Activated B cell treated with CpG ODN at 0.5 μM for 24 hours (primary cell): ENCODE measurements around the gene SLC6A3. TPM values are rescaled to one million over a fixed set of nuclear protein-coding genes. Genes with fewer than 3 reads are reported as not detected.

Source experiments
- ATAC-seq: fragments of 200-7000 bp; cut with Tn5 transposase; one replicate; pipeline ENCODE4 v1.10.0; 2021; ENCODE audit warnings: low read depth, mild to moderate bottlenecking, moderate library complexity
- CTCF ChIA-PET: fragments of 350-600 bp; sonication (Branson Sonifier 250); formaldehyde crosslinking; loops from one replicate; lab custom pipeline; 2021; ENCODE audit warnings: antibody characterized with exemption; lab: Charles Lee
- POLR2A ChIA-PET: fragments of 350-600 bp; sonication (Branson Sonifier 250); formaldehyde crosslinking; loops from one replicate; lab custom pipeline; 2021; ENCODE audit warnings: antibody characterized with exemption; lab: Charles Lee
- DNase-seq: peaks from one replicate; pipeline ENCODE4 v3.0.0; 2022
- H3K27ac Mint-ChIP-seq: one replicate; pipeline ENCODE4 v1.8.0; 2020; ENCODE audit warnings: mixed read lengths
- H3K27me3 Mint-ChIP-seq: one replicate; pipeline ENCODE4 v1.8.0; 2021; ENCODE audit warnings: mixed read lengths
- H3K36me3 Mint-ChIP-seq: one replicate; pipeline ENCODE4 v1.8.0; 2021; ENCODE audit warnings: low read depth, mixed read lengths
- H3K4me1 Mint-ChIP-seq: one replicate; pipeline ENCODE4 v1.8.0; 2021; ENCODE audit warnings: mixed read lengths
- H3K4me3 Mint-ChIP-seq: one replicate; pipeline ENCODE4 v1.8.0; 2020; ENCODE audit warnings: mild to moderate bottlenecking, mixed read lengths
- H3K9me3 Mint-ChIP-seq: one replicate; pipeline ENCODE4 v1.8.0; 2020; ENCODE audit warnings: mixed read lengths
- intact Hi-C: fragments of 100-400 bp; cut with micrococcal nuclease; formaldehyde crosslinking; loops from one replicate; pipeline ENCODE4 v1.15.1; 2024
- total RNA-seq: library from RNA; stranded (reverse); gene quantifications from 2 replicates; pipeline ENCODE4 v1.2.3, GENCODE V29; 2022
- TF ChIP-seq, protein P1 (sequence below): fragments of 200-600 bp; IDR thresholded peaks from one replicate; pipeline ENCODE4 v1.8.0; 2022; ENCODE audit warnings: antibody characterized with exemption, mild to moderate bottlenecking

The SLC6A3 gene
- total RNA-seq, 1 donor from 2014 or later = 2.0 TPM

DNA sequence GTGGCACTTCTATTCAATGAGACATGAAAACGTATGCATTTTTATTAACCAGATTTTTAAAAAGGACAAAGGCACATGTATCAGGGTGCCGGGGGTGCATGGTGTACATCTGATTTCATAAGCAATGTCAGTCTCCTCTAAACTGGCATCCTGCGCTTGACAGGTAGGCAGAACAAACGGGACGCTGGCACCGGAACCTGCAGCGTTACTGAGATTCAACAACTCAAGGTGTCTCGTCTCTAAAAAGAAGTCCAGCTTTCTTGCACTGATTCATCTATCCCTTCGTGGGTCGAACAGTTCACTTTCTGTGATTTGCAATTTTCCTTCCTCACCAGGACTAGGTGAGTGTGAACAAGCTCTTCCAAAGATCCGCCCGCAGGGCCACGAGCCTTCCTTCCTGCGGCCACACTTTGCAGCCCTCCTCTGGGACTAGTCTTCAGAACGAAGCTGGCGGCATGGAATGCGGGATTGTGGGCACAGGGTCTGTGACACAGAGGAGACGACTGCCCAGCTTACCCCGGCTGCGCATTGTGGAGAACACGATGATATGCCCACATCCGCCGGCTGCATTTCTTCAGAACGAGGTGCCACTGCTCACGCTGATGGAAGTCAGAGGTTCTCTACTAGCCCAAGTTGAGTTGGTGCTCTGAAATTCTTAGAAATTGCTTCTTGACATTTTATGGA is 7.2 kb downstream of the SLC6A3 start:
- ChIA-PET POLR2A (no interaction called here), CTCF (no interaction called here)
- DNase-seq (no peak), ATAC-seq (no peak)
- TF ChIP-seq, protein P1, sequence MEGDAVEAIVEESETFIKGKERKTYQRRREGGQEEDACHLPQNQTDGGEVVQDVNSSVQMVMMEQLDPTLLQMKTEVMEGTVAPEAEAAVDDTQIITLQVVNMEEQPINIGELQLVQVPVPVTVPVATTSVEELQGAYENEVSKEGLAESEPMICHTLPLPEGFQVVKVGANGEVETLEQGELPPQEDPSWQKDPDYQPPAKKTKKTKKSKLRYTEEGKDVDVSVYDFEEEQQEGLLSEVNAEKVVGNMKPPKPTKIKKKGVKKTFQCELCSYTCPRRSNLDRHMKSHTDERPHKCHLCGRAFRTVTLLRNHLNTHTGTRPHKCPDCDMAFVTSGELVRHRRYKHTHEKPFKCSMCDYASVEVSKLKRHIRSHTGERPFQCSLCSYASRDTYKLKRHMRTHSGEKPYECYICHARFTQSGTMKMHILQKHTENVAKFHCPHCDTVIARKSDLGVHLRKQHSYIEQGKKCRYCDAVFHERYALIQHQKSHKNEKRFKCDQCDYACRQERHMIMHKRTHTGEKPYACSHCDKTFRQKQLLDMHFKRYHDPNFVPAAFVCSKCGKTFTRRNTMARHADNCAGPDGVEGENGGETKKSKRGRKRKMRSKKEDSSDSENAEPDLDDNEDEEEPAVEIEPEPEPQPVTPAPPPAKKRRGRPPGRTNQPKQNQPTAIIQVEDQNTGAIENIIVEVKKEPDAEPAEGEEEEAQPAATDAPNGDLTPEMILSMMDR = no peak
- Mint-ChIP-seq H3K9me3 (peaks cover 7% of the 10 kb centered on the region), H3K27me3 (peaks cover 40% of the 10 kb centered on the region), H3K27ac (no peak overlapping the region), H3K4me3 (no peak overlapping the region), H3K36me3 (no peaks in the 10 kb centered on the region), H3K4me1 (no peaks in the 10 kb centered on the region)
- intact Hi-C loops = no loop called here

DNA sequence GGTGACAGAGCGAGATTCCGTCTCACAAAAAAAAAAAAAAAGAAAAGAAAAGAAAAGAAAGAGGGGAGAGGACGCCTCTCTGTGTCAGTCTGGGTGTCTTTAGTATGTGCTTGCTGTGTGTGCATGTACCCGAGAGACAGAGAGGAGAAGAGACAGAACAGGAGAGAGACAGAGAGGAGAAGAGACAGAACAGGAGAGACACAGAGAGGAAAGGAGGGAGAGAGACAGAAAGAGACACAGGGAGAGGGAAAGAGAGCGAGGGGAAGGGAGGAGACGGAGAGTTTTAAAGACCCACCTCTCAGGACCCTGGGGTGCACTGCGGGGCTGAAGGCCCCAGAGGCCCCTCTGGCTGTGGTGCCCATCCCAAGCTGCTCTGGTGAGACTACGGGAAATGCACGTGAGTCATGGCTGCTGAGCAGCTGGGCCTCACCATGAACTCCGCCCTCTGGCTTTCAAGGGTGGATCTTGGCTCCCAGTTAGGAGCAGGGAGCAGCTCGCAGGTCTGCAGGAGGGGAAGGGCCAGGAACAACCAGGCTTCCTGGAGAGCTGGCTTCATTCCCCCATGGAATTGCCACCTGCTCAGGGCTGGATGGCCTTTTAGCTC is 7.9 kb downstream of the SLC6A3 start:
- intact Hi-C loops = no loop called here
- Mint-ChIP-seq H3K36me3 (no peaks in the 10 kb centered on the region), H3K4me3 (no peak overlapping the region), H3K9me3 (peaks cover 7% of the 10 kb centered on the region), H3K4me1 (no peaks in the 10 kb centered on the region), H3K27ac (no peak overlapping the region), H3K27me3 (peaks cover 33% of the 10 kb centered on the region)
- no peak for ATAC-seq
- CTCF ChIA-PET = no interaction called here
- DNase-seq = no peak
- TF ChIP-seq, protein P1 = no peak
- POLR2A ChIA-PET = no interaction called here

DNA sequence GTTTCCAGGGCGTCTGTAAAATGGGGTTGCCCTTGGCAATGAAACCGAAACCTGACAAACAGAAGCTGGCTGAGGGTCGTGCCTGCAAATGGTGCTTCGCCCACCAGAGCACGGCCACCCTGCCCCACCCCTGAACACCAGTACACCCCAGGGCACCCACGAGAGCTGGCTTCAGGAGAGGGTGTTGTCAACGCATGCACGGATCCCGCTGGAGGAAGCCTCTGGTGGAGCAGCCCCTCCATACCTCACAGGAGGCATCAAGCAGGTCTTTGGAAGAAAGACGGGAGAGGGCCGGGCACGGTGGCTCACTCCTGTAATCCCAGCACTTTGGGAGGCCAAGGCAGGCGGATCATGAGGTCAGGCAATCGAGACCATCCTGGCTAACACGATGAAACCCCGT is 8.6 kb downstream of the SLC6A3 start:
- ChIA-PET POLR2A (no interaction called here), CTCF (no interaction called here)
- Mint-ChIP-seq H3K4me3 (no peak overlapping the region), H3K27ac (no peak overlapping the region), H3K4me1 (no peaks in the 10 kb centered on the region), H3K36me3 (no peaks in the 10 kb centered on the region), H3K27me3 (peaks cover 29% of the 10 kb centered on the region), H3K9me3 (peaks cover 7% of the 10 kb centered on the region)
- DNase-seq = no peak
- intact Hi-C loops = no loop called here
- TF ChIP-seq, protein P1 = no peak
- ATAC-seq = no peak

DNA sequence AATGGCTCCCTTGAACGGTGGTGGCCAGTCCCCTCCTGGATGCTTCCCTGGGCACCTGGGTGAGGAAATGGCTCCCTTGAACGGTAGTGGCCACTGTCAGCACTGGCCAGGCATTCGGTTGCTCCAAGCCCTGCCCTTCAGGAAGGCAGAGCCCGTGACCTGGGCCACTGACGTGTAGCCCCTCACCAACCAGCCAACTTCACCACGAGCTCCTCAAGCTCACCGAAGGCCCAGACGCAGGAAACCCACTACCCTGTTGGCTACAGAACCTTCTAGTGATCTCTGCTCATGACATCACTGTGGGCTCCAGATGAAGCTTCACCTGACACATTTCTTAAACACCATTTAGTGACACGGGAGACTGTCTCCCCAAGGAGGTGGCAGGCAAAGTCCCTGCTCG is 9.2 kb downstream of the SLC6A3 start:
- H3K27ac Mint-ChIP-seq = no peak overlapping the region
- intact Hi-C loops = no loop called here
- ATAC-seq = no peak
- TF ChIP-seq, protein P1 = no peak
- H3K36me3 Mint-ChIP-seq = no peaks in the 10 kb centered on the region
- CTCF ChIA-PET = no interaction called here
- H3K27me3 Mint-ChIP-seq = peaks cover 26% of the 10 kb centered on the region
- POLR2A ChIA-PET = no interaction called here
- no peaks in the 10 kb centered on the region for H3K4me1 Mint-ChIP-seq
- H3K9me3 Mint-ChIP-seq = peaks cover 7% of the 10 kb centered on the region
- H3K4me3 Mint-ChIP-seq = no peak overlapping the region
- DNase-seq = no peak

DNA sequence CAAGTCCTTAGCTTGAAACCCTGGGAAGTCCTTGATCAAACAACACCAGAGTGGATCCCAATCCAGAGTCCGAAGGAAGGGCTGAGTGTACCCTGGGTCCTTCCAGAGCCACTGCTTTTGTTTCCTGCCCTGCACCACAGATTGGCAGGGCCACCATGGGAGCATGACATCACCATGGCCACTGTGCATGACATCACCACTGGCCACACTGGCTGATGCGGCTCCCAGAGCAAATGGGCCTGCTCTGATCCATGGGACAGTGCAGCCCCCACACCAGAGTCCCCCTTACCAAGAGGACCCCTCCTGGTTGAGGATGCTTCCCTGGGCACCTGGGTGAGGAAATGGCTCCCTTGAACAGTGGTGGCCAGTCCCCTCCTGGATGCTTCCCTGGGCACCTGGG is 9.9 kb downstream of the SLC6A3 start:
- ATAC-seq = no peak
- Mint-ChIP-seq H3K4me3 (no peak overlapping the region), H3K9me3 (peaks cover 4% of the 10 kb centered on the region), H3K36me3 (no peaks in the 10 kb centered on the region), H3K27me3 (peaks cover 23% of the 10 kb centered on the region), H3K4me1 (no peaks in the 10 kb centered on the region), H3K27ac (no peak overlapping the region)
- CTCF ChIA-PET = no interaction called here
- intact Hi-C loops = no loop called here
- TF ChIP-seq, protein P1 = no peak
- POLR2A ChIA-PET = no interaction called here
- DNase-seq = no peak
